ENCODE measurements around the gene ACO1.

The ACO1 gene

DNA sequence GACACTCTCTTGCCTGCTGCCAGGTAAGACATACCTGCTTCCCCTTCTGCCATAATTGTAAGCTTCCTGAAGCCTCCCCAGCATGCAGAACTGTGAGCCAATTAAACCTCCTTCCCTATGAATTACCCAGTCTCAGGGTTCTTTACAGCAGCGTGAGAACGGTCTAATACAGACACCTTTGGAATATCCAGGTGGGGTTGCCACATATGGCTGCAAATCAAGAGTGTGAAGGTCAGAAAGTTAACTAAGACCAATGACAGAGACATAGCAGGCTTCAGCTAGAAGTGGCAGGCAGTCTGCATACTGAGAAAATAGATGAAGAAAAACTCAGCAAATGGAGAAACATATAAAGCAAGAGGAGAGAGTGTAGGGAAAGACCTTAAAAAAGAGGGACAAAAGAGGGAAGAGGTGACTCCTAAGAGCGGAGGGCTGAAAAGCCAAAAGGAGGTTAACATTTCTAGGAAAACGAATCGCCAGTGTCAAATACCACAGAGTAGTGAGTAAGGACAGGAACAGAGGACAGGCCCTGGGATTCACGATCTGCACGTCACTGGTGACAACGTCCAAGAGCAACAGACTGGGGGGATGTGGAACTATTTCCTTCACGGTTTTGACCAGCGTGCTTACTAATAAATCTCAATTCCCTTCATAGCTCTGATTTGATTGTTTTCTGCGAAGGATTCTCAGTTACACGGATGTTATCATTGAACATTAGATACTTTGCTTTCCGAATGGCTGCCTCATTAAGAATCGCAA lies 1.7 kb upstream of the ACO1 start:
- FAIRE-seq (no peak), DNase-seq (ENCODE audit: low spot score) (no peak)

DNA sequence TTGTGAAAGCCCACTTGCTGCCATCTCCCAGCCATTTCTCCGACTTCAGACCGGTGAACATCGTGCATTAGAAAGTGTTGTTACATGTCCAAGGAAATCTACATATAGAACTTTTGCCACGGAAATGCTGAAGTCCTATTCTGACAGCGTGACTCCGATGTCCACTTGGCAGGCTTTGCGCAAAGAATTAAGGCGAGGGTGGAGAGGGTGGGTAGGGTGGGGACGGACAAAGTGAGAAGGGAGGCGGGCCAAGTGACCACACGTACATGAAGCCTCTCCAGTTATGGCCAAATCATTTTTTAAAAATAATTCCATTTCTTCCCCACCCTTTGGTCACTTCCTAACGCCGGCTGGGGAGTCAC lies 460 bp upstream of the ACO1 start:
- DNase-seq (ENCODE audit: low spot score) (no peak), FAIRE-seq (no peak)

DNA sequence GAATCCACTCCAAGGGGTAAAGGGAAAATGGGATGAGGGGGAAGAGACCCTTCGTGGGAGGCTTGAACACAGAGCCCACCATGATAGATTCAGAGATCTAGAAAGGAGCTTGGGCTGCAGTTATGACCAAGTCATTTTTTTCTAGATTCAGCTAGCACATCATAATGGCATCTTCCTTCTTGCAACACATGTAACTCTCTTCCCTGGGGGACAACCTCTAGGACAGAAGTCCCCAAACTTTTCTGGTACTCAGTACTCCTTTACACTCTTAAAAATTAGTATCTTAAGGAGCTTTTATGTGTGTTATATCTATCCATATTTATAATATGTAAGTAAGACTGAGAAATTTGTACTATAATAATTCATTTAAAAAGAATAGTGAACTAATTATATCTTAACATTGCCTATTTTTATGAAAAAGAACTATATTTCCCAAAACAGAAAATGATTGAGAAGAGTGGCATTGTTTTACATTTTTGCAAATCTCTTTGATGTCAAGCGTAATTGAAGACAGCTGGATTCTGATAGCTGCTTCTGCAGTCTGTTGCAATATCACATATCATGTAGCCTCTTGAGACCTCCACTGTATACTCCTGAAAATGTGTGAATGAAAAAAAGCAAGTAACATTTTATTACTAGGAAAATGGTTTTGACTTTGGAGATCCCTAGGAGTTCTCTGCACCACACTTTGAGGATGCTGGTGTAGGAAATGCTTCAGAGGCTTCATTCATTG lies 875 bp downstream of the ACO1 start:
- FAIRE-seq (no peak), DNase-seq (ENCODE audit: low spot score) (no peak)

DNA sequence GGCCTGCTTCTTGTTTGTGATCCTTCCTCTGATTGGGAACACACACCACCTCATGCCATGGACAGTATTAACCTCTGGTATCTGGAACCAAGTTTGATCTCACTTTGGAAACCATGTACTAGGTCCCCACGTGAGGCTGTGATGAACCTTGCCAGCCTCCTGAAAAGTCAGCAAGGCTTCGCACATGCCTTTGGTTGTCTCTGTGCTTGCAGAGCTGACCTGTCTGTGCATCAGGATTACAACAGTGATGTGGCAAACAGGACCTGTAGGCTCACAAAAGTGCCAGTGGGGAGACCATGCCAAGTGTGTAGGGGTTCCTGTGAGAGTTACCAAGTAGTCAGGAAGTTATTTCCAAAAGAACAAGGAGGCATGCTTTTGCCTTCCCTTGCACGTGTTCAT lies 1.4 kb downstream of the ACO1 start:
- no peak for DNase-seq (ENCODE audit: low spot score)
- FAIRE-seq: no peak

DNA sequence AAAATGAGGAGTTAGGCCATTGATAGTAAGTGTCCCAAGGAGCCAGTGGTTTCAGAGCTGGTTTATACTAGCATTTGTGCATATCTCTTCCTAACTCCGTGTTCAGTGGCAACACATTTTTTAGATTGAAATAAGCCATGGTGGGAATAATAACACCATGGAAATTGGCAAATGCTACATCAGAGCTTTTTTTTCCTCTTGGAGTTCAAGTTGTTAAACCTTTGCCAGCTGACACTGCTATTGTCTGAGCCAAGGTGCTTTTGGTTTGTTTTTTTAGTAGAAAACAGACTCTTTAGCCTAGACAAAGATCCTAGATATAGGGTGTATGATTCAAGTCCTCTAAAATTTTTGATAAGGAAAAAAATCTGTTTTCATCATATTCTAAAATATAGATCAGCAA lies 2.8 kb downstream of the ACO1 start:
- no peak for FAIRE-seq
- no peak for DNase-seq (ENCODE audit: low spot score)

DNA sequence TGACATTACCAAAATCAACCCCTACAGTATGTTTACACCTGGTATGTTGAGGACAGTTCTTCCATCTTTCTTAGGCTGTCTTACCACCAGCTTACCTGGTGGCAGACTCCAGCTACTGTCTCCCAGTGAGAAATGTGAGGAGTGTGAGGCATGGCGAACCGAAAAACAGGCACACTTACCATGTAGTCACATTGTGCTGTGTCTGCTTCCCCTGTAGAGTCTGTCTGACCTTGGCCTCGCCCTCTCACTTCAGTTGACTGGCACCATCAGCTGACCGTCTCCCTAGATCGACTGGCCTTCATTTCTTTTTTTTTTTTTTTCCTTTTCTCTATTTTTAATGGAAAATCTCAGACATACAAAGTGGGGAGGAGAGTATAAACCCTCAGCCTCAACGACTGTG lies 4.9 kb downstream of the ACO1 start:
- DNase-seq (ENCODE audit: low spot score) (no peak), FAIRE-seq (no peak)

DNA sequence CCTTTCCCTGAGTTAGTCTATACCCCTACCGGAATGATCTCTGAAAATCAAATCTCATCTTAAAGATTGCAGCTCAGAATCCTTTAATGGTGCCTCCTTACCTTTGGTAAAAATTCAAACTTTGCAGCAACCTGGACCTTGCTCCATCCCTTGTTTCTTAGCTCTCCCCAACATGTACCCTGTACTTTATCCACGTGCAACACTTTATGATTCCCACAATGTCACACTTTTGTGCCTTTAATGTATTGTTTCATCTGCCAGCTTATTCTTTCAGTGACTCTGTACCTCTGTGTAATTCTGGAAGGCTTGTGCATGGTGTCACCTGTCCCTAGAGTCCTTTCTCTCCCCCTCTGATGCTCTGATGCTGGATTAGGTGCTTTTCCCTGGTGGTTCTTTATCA lies 9.5 kb downstream of the ACO1 start:
- DNase-seq (ENCODE audit: low spot score) (no peak), FAIRE-seq (no peak)

DNA sequence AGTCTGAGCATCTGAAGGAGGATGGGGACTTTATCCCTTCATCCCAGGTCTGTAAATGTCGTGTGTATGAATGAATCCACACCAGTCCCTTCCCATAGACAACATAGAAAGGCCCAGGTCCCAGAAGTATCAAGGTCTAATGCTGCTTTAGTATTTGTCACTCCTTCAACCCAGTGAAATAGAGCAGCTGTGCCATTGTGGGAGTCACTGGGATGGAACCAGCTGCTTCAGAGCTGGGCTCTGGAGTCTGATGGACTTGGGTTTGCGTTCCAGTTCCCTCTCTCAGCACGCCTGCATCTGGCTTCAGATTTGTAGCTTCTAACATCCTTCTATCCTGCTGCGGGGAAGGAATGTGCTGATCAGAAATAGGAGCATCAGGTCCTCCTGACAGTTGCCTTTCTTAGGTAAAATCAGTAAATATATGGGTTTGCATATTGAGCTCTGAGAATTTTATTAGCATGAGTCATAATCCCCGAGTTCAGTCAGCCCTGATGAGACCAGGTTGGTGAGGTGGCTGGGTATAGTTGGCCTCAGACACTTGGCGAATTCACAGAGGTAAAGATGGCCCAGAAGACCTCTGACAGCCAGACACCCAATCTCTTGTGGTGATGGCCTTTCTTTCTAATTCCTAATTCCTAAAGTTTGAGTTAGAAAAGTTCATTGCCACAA lies 10.1 kb downstream of the ACO1 start:
- peak; percentile 56 for FAIRE-seq
- DNase-seq (ENCODE audit: low spot score): peak; percentile 46

DNA sequence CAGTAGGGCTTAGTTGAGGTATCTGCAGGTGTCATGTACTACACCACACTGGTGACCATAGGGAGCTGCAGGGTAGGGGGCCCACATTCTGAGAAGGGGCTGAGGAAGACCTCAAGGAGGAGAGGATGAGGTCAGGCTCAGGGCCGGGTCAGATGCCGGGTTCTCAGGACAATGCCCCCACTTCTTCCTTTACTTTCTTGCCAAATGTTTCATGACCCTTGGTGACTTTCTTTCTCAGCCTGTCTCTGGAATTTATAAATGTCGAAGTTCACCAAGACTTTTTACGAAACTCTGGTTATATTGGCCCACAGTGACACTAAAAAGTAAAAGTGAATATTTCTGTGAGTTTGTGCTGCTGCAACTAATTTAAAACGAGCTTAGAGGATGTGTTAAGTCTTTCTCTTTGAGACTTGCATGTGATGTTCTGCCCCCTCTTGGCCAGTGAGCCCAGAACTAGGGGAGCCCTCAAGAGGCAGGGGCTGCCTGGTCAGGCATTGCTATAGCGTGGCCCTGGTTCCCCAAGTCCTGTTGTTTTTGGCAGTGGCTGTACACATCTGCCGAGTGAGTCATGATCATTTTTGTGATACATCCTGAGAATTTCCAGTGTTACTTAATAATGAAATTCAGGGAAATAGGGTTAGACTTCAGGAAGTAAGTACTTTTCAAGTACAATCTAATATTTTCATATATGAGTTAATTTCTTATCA lies 11.2 kb downstream of the ACO1 start:
- FAIRE-seq (peak; percentile 56), DNase-seq (ENCODE audit: low spot score) (peak; percentile 43)

DNA sequence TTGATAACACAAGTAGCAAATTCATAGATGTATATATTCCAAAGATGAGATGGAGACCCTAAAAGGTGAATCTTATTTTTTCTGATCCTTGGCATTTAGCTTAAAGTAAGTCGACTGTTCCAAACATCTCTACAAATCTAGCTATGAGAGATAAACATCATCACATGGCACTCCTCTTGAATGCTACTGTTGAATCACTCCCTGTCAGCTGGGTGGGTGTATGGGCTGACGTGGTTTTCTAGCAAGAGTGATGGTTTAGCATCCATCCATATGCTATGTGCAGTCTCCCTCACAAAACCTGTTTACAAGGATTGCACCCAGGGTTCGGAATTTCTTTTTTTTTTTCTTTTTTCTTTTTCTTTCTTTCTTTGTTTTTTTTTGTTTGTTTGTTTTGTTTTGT lies 13.8 kb downstream of the ACO1 start:
- FAIRE-seq (no peak), DNase-seq (ENCODE audit: low spot score) (no peak)

DNA sequence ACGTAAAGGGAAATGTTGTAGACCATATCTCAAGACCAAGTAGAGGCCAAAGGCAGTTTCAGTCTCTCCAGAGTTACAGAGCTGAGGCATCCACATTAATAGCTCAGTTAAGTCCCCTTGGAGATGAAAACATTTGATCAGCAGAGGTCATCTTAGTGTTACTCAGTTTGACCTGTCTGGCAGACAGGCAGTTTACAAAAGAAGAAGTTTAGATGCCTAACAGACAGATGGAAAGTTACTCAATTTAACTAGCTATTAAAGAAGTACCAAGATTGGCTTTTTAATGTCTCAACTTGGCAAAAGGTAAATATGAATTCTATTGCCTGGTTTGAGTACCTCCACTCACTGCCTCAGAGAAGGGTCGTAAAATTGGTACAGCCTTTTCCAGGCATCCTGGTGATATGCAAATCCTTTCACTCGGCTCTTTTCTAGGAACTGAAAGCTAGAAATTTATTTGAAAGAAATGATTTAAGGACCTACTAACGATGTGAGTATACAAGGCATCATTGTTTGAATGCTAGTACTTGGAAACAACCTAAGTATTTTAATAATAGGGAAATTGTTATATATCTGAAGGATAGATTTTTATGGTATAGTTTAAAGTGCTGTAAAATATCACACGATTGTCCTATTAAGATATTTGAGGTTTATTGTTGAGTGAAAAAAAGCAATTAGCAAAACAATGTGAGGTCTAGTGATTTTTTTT lies 14.8 kb downstream of the ACO1 start:
- no peak for FAIRE-seq
- no peak for DNase-seq (ENCODE audit: low spot score)

DNA sequence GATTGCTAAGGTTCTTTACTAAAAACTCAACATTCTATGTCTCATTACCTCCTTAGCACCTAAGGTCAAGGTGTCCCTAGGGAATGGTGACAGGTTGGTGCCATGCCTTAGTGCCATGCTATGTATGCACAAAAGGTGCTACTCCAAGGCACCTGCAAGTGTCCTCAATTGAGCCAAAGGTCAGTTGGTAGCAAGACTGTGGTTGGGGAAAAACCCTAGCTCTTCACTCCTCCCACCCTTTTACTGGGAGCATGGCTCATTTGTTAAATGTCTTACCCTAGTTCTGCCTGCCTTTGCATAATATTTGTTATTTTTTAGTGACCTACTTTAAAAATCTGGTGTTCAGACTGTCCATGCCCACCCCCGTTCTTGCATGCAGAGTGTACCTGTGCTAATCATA lies 17.0 kb downstream of the ACO1 start:
- DNase-seq (ENCODE audit: low spot score): no peak
- no peak for FAIRE-seq

DNA sequence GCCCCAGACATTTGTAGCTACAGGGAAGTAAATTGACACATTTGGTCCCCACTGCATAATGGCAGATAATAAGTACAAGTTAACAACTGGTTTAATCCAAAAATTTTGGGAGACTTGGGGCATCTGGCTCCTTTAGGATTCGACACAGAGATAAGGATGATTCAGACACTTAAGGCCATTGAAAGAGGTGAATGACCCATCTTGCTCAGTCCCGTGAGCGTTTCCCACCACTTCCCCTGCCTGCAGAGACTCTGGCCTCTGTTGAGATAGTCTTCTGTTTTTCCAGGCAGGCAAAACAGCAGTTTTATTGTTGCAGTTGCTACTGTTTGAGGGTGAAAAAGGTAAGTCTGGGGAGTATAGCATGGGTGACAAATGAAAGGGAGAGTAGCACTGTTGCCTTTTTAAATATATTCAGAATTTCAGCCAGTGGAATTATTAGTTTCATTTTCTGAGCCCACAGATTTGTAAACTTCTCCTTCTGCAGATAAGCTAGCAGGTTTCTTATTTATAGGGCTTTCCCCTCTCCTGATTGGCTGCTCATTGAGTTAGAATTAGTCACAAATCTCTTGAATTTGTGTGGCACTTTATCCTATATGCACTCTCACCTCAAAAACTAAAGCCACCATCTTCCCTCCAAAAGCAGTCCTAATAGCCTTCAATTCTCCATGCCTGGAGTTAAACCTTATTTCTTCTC lies 19.3 kb downstream of the ACO1 start:
- FAIRE-seq: no peak
- no peak for DNase-seq (ENCODE audit: low spot score)

DNA sequence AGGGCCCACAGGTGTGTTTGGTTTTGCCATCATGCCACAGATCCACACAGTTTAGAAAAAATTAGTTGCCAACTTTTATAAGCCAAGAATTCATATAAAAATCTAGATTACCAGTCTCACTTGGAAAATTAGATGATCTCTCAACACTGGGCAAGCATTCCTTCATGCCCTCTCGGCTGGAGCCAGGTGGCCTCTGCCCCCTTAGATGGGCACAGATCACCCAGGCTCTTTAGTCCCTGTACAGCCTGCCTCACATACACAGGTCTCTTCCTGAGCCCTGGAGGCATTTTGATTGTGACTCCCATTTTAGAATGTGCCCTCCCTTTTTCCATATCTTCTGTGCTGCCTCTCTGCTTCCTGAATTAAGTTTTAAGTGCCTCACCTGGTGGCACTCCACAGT lies 20.0 kb downstream of the ACO1 start:
- no peak for FAIRE-seq
- no peak for DNase-seq (ENCODE audit: low spot score)

DNA sequence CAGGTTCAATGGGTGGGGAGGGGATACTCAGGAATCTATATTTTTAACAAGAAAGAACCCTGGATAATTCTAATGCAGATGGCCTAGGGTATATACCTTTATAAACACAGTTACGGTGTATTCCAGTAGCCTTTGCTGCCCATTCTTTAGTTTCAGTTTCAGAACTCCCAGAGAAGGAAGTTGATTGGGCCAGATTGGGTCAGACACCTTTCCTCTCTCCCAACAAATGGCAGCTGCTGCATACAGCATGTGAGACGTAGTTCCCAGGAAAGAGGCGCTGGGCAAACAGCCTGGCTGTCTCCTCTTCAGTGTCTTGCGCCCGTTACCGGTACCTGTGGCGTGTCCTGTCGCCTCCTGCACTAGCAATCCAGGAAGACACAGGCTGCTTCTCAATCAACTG lies 20.4 kb downstream of the ACO1 start:
- no peak for DNase-seq (ENCODE audit: low spot score)
- no peak for FAIRE-seq

DNA sequence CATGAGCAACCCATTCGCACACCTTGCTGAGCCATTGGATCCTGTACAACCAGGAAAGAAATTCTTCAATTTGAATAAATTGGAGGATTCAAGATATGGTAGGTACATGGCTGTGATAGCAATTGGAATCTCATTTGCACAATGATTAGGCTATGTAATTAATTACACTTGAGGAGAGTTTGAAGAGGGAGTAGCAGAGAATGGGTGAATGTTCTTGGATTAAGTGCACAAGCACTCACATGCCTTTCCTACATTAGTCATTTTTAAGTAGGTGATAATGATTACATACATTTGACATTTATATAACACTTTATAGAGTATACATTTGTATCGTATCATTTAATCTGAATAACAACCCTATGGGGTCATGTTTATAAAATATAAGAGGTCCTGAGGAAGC lies 21.1 kb downstream of the ACO1 start:
- no peak for FAIRE-seq

DNA sequence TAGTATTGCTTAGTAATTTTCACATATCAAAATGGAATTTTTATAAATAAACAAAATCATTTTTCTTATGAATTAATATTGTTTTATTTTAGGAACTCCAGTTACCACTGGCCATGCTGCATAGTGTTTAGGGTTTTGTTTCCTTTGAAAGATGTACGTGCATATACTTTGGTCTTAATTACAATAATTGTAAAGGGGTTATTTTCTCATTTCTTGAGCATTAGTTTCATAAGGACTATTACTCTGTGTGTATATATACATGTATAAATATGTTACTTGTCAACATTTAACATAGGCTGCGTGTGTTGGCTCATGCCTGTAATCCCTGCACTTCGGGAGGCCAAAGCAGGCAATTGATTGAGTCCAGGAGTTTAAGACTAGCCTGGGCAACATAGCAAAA lies 21.6 kb downstream of the ACO1 start:
- FAIRE-seq: no peak

More for the DNA sequence above, 21.1 kb downstream of the ACO1 start:
- no peak for DNase-seq (ENCODE audit: low spot score)

DNA sequence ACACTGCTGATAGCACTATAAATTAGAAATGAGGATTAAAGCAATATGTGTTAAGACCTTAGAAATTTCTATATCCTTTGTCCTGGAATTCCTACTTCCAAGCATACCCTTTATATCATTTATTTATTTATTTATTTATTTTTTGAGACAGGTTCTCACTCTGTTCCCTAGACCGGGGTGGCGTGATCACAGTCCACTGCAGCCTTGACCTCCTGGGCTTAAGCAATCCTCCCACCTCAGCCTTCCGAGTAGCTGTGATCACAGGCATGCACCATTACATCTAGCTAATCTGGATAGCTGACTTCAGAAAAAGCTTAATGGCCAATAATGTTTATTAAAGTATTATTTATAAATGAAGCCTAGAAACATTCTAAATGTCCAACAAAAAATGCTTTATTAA lies 27.3 kb downstream of the ACO1 start:
- FAIRE-seq: no peak

More for the DNA sequence above, 21.6 kb downstream of the ACO1 start:
- DNase-seq (ENCODE audit: low spot score): no peak

DNA sequence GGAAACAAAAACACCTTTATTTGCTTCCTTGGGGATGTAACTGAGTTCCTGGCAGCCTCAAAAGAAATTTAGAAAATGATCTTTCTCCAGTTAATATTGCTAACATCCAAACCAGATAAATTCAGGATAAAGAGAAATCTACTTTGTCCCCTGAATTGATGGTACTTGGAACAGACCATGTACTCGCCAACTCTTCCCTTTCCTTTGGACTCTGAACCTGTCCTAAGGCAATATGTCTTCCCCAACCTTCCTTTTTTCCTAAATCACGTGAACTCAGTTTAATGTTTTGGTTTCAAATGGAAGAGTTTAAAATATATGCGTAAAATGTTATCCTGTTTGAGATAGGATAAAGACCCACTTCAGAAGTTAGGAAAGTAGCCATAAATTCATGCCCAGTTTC lies 28.0 kb downstream of the ACO1 start:
- FAIRE-seq (no peak), DNase-seq (ENCODE audit: low spot score) (no peak)

More for the DNA sequence above, 27.3 kb downstream of the ACO1 start:
- DNase-seq (ENCODE audit: low spot score): no peak

DNA sequence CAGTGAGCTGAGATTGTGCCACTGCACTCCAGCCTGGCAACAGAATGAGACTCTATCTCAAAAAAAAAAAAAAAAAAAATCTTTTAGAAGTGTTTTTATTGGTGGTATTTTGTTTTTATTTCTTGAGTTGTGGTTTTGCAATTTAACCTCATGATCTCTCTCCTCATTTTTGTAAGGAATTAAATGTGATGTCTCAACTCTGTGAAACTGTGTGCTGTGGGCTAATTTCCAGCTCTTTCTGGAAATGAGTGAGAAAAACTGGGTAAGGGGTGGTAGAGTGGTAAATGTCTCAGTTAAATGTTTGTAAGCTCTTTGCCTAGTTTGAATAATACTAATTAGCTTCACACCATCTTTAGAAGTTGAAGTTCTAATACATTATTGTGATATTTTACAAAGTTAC lies 29.0 kb downstream of the ACO1 start:
- FAIRE-seq (no peak), DNase-seq (ENCODE audit: low spot score) (no peak)

DNA sequence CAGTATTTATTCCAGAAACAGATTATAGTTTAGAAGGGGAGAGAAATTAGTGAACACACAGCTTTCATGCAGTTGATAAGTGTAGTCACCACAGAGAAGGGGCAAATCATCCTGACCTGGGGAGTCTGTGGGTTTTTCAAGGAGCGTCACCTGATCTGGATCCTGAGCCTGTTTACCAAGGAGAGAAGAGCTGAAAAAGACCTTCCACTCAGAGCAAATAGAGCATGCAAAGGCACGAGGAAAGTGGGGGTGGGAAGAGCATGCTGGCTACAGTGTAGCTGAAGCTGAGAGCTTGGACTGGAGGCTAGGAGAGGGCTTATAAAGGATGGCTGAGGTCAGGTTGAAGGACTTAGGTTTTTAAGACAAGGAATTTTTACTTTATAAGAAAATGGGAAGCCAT lies 30.4 kb downstream of the ACO1 start:
- FAIRE-seq (no peak), DNase-seq (ENCODE audit: low spot score) (no peak)
